GM12878 (cell line): ENCODE data around the gene RAB3IL1.

Experiments
- NFYA ChIP-seq: IDR thresholded peaks from 2 replicates; pipeline ENCODE4 v1.6.1; 2011; ENCODE audit warnings: low read depth, mild to moderate bottlenecking, low read length, improper control_type of control experiment, borderline replicate concordance
- RAD21 ChIP-seq: IDR thresholded peaks from 2 replicates; pipeline ENCODE4 v1.6.1; 2011; ENCODE audit warnings: mild to moderate bottlenecking, low read depth, low read length, moderate library complexity; ENCODE audit not compliant: insufficient read depth
- TF ChIP-seq, protein P1 (sequence below): fragments of 450-650 bp; IDR thresholded peaks from 2 replicates; pipeline ENCODE4 v1.6.1; 2016; ENCODE audit warnings: mild to moderate bottlenecking, moderate library complexity, borderline replicate concordance

DNA sequence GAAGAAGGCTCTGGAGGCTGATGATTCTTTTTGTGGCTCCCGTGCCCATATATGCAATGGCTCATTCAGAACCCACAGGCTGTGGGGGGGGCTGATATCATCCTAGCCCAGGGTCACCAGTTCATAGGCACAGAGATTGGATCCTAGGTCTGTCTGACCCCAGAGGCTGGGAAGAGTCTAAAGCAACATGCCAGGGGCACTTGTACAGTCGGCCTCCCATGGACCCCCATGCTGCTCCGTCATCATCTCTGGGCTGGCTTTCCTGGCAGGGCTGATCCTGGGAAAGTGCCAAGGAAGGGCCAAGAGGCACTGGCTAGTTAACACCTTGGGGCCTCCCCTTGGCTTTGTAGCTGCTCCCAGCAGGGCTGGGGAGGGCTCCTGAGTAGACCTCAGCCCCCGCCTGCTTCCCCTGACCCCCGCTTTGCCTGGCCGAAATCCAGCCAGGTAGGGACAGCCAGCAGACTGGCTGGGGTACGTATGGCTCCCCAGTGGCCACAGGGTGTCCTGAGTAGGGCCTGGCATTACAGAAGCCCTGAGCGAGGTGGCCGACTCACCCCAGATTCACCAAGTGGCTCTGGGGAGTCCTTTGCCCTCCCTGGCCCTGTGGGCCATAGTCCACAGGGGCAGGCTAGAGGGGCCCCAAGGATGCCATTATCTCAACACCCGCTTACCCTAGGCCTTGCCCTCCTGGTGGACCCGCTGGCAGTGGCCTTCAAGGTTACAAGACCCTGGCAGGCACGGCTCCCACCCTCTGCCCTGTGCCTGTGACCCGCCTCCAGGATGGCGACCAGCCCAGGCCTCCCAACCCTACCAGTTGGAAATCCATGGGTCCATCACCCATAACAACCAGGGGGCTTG is 48.6 kb downstream of the RAB3IL1 start:
- TF ChIP-seq, protein P1, sequence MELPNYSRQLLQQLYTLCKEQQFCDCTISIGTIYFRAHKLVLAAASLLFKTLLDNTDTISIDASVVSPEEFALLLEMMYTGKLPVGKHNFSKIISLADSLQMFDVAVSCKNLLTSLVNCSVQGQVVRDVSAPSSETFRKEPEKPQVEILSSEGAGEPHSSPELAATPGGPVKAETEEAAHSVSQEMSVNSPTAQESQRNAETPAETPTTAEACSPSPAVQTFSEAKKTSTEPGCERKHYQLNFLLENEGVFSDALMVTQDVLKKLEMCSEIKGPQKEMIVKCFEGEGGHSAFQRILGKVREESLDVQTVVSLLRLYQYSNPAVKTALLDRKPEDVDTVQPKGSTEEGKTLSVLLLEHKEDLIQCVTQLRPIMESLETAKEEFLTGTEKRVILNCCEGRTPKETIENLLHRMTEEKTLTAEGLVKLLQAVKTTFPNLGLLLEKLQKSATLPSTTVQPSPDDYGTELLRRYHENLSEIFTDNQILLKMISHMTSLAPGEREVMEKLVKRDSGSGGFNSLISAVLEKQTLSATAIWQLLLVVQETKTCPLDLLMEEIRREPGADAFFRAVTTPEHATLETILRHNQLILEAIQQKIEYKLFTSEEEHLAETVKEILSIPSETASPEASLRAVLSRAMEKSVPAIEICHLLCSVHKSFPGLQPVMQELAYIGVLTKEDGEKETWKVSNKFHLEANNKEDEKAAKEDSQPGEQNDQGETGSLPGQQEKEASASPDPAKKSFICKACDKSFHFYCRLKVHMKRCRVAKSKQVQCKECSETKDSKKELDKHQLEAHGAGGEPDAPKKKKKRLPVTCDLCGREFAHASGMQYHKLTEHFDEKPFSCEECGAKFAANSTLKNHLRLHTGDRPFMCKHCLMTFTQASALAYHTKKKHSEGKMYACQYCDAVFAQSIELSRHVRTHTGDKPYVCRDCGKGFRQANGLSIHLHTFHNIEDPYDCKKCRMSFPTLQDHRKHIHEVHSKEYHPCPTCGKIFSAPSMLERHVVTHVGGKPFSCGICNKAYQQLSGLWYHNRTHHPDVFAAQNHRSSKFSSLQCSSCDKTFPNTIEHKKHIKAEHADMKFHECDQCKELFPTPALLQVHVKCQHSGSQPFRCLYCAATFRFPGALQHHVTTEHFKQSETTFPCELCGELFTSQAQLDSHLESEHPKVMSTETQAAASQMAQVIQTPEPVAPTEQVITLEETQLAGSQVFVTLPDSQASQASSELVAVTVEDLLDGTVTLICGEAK = no peak
- TF ChIP-seq NFYA (no peak), RAD21 (no peak)
